Activated B cell treated with CpG ODN at 0.5 μM for 24 hours (primary cell): ENCODE data around the gene PHLDB3. TPM values are rescaled to one million over a fixed set of nuclear protein-coding genes. Genes with fewer than 3 reads are reported as not detected.

Source experiments
- ATAC-seq: fragments of 200-7000 bp; cut with Tn5 transposase; one replicate; pipeline ENCODE4 v1.10.0; 2021; ENCODE audit warnings: low read depth, mild to moderate bottlenecking, moderate library complexity
- CTCF ChIA-PET: fragments of 350-600 bp; sonication (Branson Sonifier 250); formaldehyde crosslinking; loops from one replicate; lab custom pipeline; 2021; ENCODE audit warnings: antibody characterized with exemption; lab: Charles Lee
- POLR2A ChIA-PET: fragments of 350-600 bp; sonication (Branson Sonifier 250); formaldehyde crosslinking; loops from one replicate; lab custom pipeline; 2021; ENCODE audit warnings: antibody characterized with exemption; lab: Charles Lee
- DNase-seq: peaks from one replicate; pipeline ENCODE4 v3.0.0; 2022
- H3K27ac Mint-ChIP-seq: one replicate; pipeline ENCODE4 v1.8.0; 2020; ENCODE audit warnings: mixed read lengths
- H3K27me3 Mint-ChIP-seq: one replicate; pipeline ENCODE4 v1.8.0; 2021; ENCODE audit warnings: mixed read lengths
- H3K36me3 Mint-ChIP-seq: one replicate; pipeline ENCODE4 v1.8.0; 2021; ENCODE audit warnings: low read depth, mixed read lengths
- H3K4me1 Mint-ChIP-seq: one replicate; pipeline ENCODE4 v1.8.0; 2021; ENCODE audit warnings: mixed read lengths
- H3K4me3 Mint-ChIP-seq: one replicate; pipeline ENCODE4 v1.8.0; 2020; ENCODE audit warnings: mild to moderate bottlenecking, mixed read lengths
- H3K9me3 Mint-ChIP-seq: one replicate; pipeline ENCODE4 v1.8.0; 2020; ENCODE audit warnings: mixed read lengths
- intact Hi-C: fragments of 100-400 bp; cut with micrococcal nuclease; formaldehyde crosslinking; loops from one replicate; pipeline ENCODE4 v1.15.1; 2024
- total RNA-seq: library from RNA; stranded (reverse); gene quantifications from 2 replicates; pipeline ENCODE4 v1.2.3, GENCODE V29; 2022
- TF ChIP-seq, protein P1 (sequence below): fragments of 200-600 bp; IDR thresholded peaks from one replicate; pipeline ENCODE4 v1.8.0; 2022; ENCODE audit warnings: antibody characterized with exemption, mild to moderate bottlenecking

PHLDB3 gene
- total RNA-seq, 1 donor from 2014 or later: 32.2 TPM

GRCh38 chr19:43467276-43467675, 37.3 kb downstream of the PHLDB3 start:
- POLR2A ChIA-PET: no interaction called here
- CTCF ChIA-PET: no interaction called here
- no peak for ATAC-seq
- Mint-ChIP-seq H3K4me1 (peaks cover 17% of the 10 kb centered on the region), H3K27me3 (peaks cover 7% of the 10 kb centered on the region), H3K36me3 (no peaks in the 10 kb centered on the region), H3K27ac (no peak overlapping the region), H3K9me3 (no peaks in the 10 kb centered on the region), H3K4me3 (no peak overlapping the region)
- intact Hi-C loops: no loop called here
- DNase-seq: no peak
- TF ChIP-seq, protein P1, sequence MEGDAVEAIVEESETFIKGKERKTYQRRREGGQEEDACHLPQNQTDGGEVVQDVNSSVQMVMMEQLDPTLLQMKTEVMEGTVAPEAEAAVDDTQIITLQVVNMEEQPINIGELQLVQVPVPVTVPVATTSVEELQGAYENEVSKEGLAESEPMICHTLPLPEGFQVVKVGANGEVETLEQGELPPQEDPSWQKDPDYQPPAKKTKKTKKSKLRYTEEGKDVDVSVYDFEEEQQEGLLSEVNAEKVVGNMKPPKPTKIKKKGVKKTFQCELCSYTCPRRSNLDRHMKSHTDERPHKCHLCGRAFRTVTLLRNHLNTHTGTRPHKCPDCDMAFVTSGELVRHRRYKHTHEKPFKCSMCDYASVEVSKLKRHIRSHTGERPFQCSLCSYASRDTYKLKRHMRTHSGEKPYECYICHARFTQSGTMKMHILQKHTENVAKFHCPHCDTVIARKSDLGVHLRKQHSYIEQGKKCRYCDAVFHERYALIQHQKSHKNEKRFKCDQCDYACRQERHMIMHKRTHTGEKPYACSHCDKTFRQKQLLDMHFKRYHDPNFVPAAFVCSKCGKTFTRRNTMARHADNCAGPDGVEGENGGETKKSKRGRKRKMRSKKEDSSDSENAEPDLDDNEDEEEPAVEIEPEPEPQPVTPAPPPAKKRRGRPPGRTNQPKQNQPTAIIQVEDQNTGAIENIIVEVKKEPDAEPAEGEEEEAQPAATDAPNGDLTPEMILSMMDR: no peak

- ChIA-PET POLR2A (no interaction called here), CTCF (interaction anchor here (1.0 kb wide), 1 partner anchor 20 kb away, joined by 3 read pairs; no protein-coding TSS in a partner anchor)
- H3K27me3 Mint-ChIP-seq: peaks cover 7% of the 10 kb centered on the region
- ATAC-seq (no peak), DNase-seq (no peak)
- intact Hi-C loops: no loop called here
- TF ChIP-seq, protein P1: no peak
- no peaks in the 10 kb centered on the region for H3K9me3 Mint-ChIP-seq
- no peak overlapping the region for H3K27ac Mint-ChIP-seq
- H3K36me3 Mint-ChIP-seq: no peaks in the 10 kb centered on the region
- no peak overlapping the region for H3K4me3 Mint-ChIP-seq
- H3K4me1 Mint-ChIP-seq: peaks cover 17% of the 10 kb centered on the region
These were observed 37.8 kb downstream of the PHLDB3 start for GRCh38 chr19:43466793-43467192.

GRCh38 chr19:43465468-43466120, 39.0 kb downstream of the PHLDB3 start, which contains the start of gene LYPD3:
Gene LYPD3, minus strand, starts transcription at chr19:43465608. Its CDS starts 37 bp downstream, at chr19:43465571.
- Mint-ChIP-seq H3K27ac (no peak within 1 kb of the TSS), H3K36me3 (no peaks in the 10 kb centered on the region), H3K27me3 (peaks cover 7% of the 10 kb centered on the region), H3K4me1 (peaks cover 17% of the 10 kb centered on the region), H3K9me3 (no peaks in the 10 kb centered on the region), H3K4me3 (peak within 1 kb of the TSS; percentile 92)
- ChIA-PET POLR2A (no interaction called here), CTCF (interaction anchor here (3.1 to 3.2 kb wide), 2 partner anchors 19 to 54 kb away, joined by 17 to 21 read pairs; no protein-coding TSS in a partner anchor)
- ATAC-seq: no peak
- no peak for DNase-seq
- TF ChIP-seq, protein P1: no peak
- intact Hi-C loops: no loop called here

GRCh38 chr19:43464134-43464775, 40.3 kb downstream of the PHLDB3 start:
- Mint-ChIP-seq H3K4me1 (peaks cover 17% of the 10 kb centered on the region), H3K27ac (peak overlapping the region; percentile 88), H3K9me3 (no peaks in the 10 kb centered on the region), H3K36me3 (no peaks in the 10 kb centered on the region), H3K4me3 (peak overlapping the region; percentile 92), H3K27me3 (peaks cover 10% of the 10 kb centered on the region)
- CTCF ChIA-PET: interaction anchor here (1.1 to 3.2 kb wide), 5 partner anchors 17 to 345 kb away, joined by 3 to 21 read pairs (median 4); partner anchors contain the start of gene ZNF575
- POLR2A ChIA-PET: interaction anchor here (0.5 to 2.8 kb wide), 11 partner anchors 10 to 314 kb away, joined by 3 to 49 read pairs (median 5); partner anchors contain the start of genes PHLDB3, ZNF575 and ZNF576
- TF ChIP-seq, protein P1: no peak
- peak; percentile 23 for ATAC-seq
- DNase-seq: peak; percentile 70
- intact Hi-C loops: loop anchor here (1.0 kb wide), 1 partner anchor 204 kb away; no protein-coding TSS in a partner anchor
